PC-3 (cell line): ENCODE data around the gene PDHX.

Experiments used
- EZH2 ChIP-seq: fragments of 300-600 bp; sonication (generic); IDR thresholded peaks from one replicate; pipeline ENCODE4 v1.6.1; 2017; ENCODE audit warnings: antibody characterized with exemption, mild to moderate bottlenecking, low read length; ENCODE audit not compliant: unreplicated experiment
- EZH2phosphoT487 ChIP-seq: fragments of 300-600 bp; sonication (generic); IDR thresholded peaks from 2 replicates; pipeline ENCODE4 v1.6.1; 2018; ENCODE audit warnings: mild to moderate bottlenecking, antibody characterized with exemption, low read length, borderline replicate concordance

DNA sequence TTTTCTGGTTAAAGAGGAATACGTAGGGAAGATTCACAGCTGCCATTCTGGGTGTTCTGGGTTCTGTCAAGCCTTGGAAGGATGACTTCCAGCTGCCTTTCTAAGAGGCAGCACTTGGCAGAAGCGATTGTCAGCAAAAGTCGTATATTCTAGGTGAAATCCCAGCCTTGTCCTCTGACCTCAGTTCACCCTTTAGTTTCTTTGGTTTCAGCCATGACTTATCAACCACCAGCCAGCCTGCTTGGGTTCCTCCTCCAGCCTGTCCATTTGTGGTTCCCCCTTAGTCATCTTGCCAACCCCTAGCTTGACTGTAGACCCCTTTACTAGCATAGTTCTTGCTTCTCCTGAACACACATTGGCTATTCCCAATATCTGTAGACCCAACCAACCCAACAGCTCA, 120.2 kb downstream of the PDHX start:
- TF ChIP-seq EZH2 (no peak), EZH2phosphoT487 (no peak)
